HEK293T (cell line): ENCODE data around the gene REV1.

Experiments used
- BHLHE40 ChIP-seq: fragments of 450-650 bp; IDR thresholded peaks from 2 replicates; pipeline ENCODE4 v1.6.1; 2016; ENCODE audit warnings: mild to moderate bottlenecking, moderate library complexity, borderline replicate concordance
- ELF4 ChIP-seq: fragments of 450-650 bp; IDR thresholded peaks from 2 replicates; pipeline ENCODE4 v1.6.1; 2017; ENCODE audit warnings: antibody characterized with exemption
- FOXA1 ChIP-seq: fragments of 450-650 bp; IDR thresholded peaks from 2 replicates; pipeline ENCODE4 v1.6.1; 2016; ENCODE audit warnings: mild to moderate bottlenecking
- FOXM1 ChIP-seq: fragments of 450-650 bp; IDR thresholded peaks from 2 replicates; pipeline ENCODE4 v1.6.1; 2017; ENCODE audit warnings: mild to moderate bottlenecking, borderline replicate concordance
- ZNF384 ChIP-seq: fragments of 450-650 bp; IDR thresholded peaks from 2 replicates; pipeline ENCODE4 v1.6.1; 2016

GRCh38 chr2:99377879-99378278 is 111.9 kb downstream of the REV1 start:
- TF ChIP-seq ZNF384 (no peak), FOXM1 (no peak), FOXA1 (no peak), BHLHE40 (no peak), ELF4 (no peak)
